Measurements from ENCODE around the gene KIF2C. TPM values are rescaled to one million over a fixed set of nuclear protein-coding genes. Genes with fewer than 3 reads are reported as not detected.

KIF2C gene
- total and polyA plus RNA-seq, 9 of the 15 experiments (the other 6 are each of a cell fraction or from before 2014, with no cell fraction given) = 84.9 to 226 (median 169) TPM

DNA sequence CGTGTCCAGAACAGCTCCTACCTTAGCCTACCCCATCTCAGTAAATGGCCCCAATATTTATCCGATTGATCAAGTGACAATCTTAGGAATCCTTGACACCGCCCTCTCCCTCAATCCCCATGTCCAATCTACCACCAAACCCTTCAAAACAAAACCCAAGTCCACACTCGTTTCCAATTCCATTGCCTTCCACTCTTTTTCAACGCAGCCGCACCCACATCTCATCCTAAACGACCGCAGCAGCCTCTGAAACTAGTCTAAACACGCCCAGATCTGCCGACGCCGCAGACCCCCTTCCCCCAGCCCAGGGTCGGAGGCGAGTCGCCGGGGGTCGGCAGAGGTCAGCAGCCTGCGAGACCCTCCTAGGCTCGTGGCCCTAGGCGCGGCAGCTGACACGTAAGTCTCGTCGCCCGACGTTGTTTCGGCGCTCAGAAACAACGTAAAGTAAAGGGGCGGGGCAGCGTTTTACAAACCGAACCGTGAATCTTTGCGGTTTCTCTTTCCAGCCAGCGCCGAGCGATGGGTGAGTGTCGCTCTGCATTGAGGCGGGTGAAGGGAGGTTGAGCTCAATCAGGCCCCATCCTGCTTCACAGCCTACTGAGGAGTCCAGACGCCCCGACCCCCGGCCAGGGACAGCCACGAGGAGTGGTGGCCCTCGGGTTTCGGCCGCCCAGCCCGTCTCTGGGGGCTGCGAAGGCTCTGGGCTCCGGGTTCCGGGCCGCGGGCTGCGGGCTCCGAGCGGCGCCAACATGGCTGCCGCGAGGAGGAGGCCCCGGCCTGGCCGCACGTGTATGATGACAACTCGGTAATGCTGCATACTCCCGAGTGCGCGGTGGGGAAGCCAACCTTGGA lies 35.7 kb downstream of the KIF2C start, which contains the start of gene RPS8 (continued):
- TF ChIP-seq ETV5 (CRISPR knock-in tag; IDR thresholded peaks at IDR 0.05; ENCODE audit: low read depth) (no peak; the same call in 1 of the 2 replicates), BRD4 (IDR thresholded peaks at IDR 0.05) (peak; percentile 100), SREBF1 (IDR thresholded peaks at IDR 0.05; ENCODE audit: borderline replicate concordance, low read depth, low read length) (0 out of 2 replicates have a peak, but pooled peaks have one; percentile 40), TCF7 (IDR thresholded peaks at IDR 0.05; ENCODE audit: borderline replicate concordance) (0 out of 2 replicates have a peak, but pooled peaks have one; percentile 36), IRF2 (CRISPR knock-in tag; IDR thresholded peaks at IDR 0.05) (0 out of 2 replicates have a peak, but pooled peaks have one; percentile 34), ZFP30 (CRISPR knock-in tag; IDR thresholded peaks at IDR 0.05; ENCODE audit: borderline replicate concordance) (no peak), RNF2 (IDR thresholded peaks at IDR 0.05) (peak; percentile 83), NUFIP1 (IDR thresholded peaks at IDR 0.05; ENCODE audit: partially characterized antibody) (no peak), MAFF (IDR thresholded peaks at IDR 0.05; ENCODE audit: low read length) (no peak), ZBTB1 (CRISPR knock-in tag; IDR thresholded peaks at IDR 0.05; ENCODE audit: borderline replicate concordance, low read depth) (no peak), TEAD4 (IDR thresholded peaks at IDR 0.05; ENCODE audit: low read length) (peak; percentile 49), TEAD4 (CRISPR knock-in tag; IDR thresholded peaks at IDR 0.05; ENCODE audit: borderline replicate concordance) (no peak)
- TF ChIP-seq, protein P1, sequence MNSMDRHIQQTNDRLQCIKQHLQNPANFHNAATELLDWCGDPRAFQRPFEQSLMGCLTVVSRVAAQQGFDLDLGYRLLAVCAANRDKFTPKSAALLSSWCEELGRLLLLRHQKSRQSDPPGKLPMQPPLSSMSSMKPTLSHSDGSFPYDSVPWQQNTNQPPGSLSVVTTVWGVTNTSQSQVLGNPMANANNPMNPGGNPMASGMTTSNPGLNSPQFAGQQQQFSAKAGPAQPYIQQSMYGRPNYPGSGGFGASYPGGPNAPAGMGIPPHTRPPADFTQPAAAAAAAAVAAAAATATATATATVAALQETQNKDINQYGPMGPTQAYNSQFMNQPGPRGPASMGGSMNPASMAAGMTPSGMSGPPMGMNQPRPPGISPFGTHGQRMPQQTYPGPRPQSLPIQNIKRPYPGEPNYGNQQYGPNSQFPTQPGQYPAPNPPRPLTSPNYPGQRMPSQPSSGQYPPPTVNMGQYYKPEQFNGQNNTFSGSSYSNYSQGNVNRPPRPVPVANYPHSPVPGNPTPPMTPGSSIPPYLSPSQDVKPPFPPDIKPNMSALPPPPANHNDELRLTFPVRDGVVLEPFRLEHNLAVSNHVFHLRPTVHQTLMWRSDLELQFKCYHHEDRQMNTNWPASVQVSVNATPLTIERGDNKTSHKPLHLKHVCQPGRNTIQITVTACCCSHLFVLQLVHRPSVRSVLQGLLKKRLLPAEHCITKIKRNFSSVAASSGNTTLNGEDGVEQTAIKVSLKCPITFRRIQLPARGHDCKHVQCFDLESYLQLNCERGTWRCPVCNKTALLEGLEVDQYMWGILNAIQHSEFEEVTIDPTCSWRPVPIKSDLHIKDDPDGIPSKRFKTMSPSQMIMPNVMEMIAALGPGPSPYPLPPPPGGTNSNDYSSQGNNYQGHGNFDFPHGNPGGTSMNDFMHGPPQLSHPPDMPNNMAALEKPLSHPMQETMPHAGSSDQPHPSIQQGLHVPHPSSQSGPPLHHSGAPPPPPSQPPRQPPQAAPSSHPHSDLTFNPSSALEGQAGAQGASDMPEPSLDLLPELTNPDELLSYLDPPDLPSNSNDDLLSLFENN (IDR thresholded peaks at IDR 0.05; ENCODE audit: low read depth in 2 of 2, low read length in 2 of 2) = peak in 1 of 2 experiments; percentile 71; a peak in 1 of 4 replicates
- TF ChIP-seq, protein P2, sequence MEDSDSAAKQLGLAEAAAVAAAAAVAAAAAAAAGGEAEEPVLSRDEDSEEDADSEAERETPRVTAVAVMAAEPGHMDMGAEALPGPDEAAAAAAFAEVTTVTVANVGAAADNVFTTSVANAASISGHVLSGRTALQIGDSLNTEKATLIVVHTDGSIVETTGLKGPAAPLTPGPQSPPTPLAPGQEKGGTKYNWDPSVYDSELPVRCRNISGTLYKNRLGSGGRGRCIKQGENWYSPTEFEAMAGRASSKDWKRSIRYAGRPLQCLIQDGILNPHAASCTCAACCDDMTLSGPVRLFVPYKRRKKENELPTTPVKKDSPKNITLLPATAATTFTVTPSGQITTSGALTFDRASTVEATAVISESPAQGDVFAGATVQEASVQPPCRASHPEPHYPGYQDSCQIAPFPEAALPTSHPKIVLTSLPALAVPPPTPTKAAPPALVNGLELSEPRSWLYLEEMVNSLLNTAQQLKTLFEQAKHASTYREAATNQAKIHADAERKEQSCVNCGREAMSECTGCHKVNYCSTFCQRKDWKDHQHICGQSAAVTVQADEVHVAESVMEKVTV (CRISPR knock-in tag; IDR thresholded peaks at IDR 0.05) = no peak; the same call in none of the 2 replicates
- TF ChIP-seq, protein P3, sequence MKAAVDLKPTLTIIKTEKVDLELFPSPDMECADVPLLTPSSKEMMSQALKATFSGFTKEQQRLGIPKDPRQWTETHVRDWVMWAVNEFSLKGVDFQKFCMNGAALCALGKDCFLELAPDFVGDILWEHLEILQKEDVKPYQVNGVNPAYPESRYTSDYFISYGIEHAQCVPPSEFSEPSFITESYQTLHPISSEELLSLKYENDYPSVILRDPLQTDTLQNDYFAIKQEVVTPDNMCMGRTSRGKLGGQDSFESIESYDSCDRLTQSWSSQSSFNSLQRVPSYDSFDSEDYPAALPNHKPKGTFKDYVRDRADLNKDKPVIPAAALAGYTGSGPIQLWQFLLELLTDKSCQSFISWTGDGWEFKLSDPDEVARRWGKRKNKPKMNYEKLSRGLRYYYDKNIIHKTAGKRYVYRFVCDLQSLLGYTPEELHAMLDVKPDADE (conservative IDR thresholded peaks at IDR 0.05; ENCODE audit: control insufficient read depth, low read depth, low read length) = peak; percentile 68; the same call in 1 of the 2 replicates
- TF ChIP-seq, protein P4, sequence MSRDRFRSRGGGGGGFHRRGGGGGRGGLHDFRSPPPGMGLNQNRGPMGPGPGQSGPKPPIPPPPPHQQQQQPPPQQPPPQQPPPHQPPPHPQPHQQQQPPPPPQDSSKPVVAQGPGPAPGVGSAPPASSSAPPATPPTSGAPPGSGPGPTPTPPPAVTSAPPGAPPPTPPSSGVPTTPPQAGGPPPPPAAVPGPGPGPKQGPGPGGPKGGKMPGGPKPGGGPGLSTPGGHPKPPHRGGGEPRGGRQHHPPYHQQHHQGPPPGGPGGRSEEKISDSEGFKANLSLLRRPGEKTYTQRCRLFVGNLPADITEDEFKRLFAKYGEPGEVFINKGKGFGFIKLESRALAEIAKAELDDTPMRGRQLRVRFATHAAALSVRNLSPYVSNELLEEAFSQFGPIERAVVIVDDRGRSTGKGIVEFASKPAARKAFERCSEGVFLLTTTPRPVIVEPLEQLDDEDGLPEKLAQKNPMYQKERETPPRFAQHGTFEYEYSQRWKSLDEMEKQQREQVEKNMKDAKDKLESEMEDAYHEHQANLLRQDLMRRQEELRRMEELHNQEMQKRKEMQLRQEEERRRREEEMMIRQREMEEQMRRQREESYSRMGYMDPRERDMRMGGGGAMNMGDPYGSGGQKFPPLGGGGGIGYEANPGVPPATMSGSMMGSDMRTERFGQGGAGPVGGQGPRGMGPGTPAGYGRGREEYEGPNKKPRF (IDR thresholded peaks at IDR 0.05; ENCODE audit: low read depth, low read length) = no peak

Data from K562 (cell line).